ENCODE data around the gene CSMD2.

CSMD2 gene

DNA sequence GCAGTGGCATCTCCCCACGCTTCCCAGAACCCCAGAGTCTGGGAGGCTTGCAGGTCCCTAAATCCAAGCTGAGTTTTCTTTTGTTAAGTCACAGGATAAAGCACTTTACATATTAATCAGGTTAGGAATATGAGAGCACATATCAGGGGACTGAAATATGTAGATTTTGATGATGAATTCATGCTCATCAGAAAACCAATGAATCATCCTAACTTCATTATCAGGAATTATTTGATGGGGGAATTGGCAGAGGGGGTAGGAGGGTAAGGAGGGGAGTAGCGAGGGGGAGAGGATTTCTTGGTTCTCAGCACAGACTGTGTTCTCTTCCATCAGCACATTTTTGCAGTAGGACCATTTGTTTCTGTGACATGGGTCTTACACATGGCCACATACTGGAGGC is 269.1 kb downstream of the CSMD2 start:
- H3K4me3 ChIP-seq (ENCODE audit: control insufficient read depth, low read depth, low read length): no peak overlapping the region
- DNase-seq (ENCODE audit: low read depth): no peak
- TF ChIP-seq, protein P1, sequence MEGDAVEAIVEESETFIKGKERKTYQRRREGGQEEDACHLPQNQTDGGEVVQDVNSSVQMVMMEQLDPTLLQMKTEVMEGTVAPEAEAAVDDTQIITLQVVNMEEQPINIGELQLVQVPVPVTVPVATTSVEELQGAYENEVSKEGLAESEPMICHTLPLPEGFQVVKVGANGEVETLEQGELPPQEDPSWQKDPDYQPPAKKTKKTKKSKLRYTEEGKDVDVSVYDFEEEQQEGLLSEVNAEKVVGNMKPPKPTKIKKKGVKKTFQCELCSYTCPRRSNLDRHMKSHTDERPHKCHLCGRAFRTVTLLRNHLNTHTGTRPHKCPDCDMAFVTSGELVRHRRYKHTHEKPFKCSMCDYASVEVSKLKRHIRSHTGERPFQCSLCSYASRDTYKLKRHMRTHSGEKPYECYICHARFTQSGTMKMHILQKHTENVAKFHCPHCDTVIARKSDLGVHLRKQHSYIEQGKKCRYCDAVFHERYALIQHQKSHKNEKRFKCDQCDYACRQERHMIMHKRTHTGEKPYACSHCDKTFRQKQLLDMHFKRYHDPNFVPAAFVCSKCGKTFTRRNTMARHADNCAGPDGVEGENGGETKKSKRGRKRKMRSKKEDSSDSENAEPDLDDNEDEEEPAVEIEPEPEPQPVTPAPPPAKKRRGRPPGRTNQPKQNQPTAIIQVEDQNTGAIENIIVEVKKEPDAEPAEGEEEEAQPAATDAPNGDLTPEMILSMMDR (IDR thresholded peaks at IDR 0.05; ENCODE audit: control insufficient read depth, insufficient read depth, low read depth, low read length, missing control alignments): no peak

DNA sequence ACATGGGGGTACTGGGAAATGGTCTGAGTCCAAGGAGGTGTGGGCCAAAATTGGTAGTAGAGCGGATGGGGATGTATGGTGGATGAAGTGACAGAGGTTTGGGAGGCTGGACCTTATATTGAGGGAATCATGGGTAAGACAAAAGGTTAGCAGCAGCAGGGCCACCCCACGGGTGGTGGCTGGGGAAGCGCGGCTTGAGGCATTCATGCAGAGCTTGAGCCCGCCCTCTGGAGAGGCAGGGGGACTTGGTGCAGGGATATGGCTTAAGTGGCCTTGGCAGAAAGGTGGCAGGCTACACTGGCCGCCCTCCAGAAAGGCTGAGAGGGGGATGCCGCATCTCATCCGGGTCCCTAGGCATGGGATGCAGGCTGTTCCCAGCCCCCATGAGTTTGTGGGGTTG is 269.6 kb downstream of the CSMD2 start:
- no peak overlapping the region for H3K4me3 ChIP-seq (ENCODE audit: control insufficient read depth, low read depth, low read length)
- no peak for DNase-seq (ENCODE audit: low read depth)
- TF ChIP-seq, protein P1 (IDR thresholded peaks at IDR 0.05; ENCODE audit: control insufficient read depth, insufficient read depth, low read depth, low read length, missing control alignments): no peak

DNA sequence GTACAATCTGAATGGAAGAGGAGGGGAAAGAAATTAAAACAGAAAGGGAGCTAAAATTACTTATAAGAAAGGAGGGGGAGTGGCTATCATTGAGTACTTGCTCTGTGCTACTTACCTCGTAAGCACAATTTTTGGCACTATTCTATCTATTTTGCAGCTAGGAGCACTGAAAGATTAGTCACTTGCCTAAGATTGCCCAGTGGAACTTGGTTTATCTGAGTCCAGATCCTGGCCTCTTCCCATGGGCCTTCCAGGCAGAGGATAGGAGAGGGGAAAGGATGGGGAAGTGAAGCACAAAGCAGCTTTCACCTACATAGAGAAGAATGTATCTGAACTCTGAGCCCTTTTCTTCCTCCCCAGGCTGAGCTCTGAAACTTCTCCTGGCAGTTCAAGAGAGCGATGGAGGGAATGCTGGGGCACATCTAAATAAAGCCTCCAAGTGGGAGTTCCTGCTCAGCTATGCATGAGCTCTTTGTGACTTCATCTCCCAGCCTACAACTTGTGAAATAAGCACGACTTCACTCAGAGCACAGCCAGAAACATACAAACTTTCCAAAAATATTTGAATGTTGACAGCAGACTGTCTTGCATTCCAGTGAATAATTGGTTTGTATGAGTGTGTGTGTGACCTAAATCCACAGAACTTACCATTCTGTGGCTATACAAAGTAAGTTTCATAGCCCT is 271.7 kb downstream of the CSMD2 start:
- DNase-seq (ENCODE audit: low read depth): peak; percentile 94
- TF ChIP-seq, protein P1 (IDR thresholded peaks at IDR 0.05; ENCODE audit: control insufficient read depth, insufficient read depth, low read depth, low read length, missing control alignments): no peak
- no peak overlapping the region for H3K4me3 ChIP-seq (ENCODE audit: control insufficient read depth, low read depth, low read length)

DNA sequence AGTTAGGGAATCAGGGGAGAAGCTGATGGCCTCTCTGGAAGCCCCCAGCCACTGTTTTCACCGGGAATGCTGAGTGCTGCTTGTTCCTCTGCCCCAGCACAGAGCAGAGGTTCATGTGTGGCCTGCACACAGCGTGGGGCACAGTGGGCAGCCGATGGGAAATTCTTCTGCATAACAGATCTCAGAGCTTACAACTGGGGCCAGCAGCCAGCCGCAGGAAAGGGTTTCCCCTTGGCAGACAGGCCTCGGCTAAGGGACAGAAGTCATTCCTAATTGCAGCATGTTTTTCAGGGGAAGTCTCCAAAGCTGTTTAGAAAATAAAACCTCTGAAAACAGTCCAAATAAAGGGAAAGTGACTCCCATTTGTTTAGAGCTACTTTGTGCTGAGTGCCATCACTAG is 278.5 kb downstream of the CSMD2 start:
- H3K4me3 ChIP-seq (ENCODE audit: control insufficient read depth, low read depth, low read length): no peak overlapping the region
- TF ChIP-seq, protein P1 (IDR thresholded peaks at IDR 0.05; ENCODE audit: control insufficient read depth, insufficient read depth, low read depth, low read length, missing control alignments): no peak
- DNase-seq (ENCODE audit: low read depth): no peak

DNA sequence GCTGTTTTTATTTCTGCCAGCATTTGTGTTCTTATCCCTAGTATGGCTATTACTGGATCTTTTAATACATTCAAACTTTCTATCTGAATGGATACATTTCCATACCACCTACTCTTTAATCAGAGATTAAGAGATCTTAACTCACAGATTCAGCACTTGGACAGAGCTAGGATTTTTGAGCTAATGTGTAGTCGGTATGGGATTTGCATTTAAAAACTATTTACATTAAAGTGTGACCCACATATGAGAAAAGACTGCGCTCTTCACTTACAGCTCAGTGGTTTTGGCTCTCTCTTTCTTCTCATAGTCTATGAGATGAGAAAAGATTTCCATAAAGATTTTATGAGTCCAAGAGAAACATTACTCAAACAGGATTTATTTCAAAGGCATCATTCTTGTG is 284.7 kb downstream of the CSMD2 start:
- DNase-seq (ENCODE audit: low read depth): peak; percentile 31
- no peak overlapping the region for H3K4me3 ChIP-seq (ENCODE audit: control insufficient read depth, low read depth, low read length)
- TF ChIP-seq, protein P1 (IDR thresholded peaks at IDR 0.05; ENCODE audit: control insufficient read depth, insufficient read depth, low read depth, low read length, missing control alignments): no peak

DNA sequence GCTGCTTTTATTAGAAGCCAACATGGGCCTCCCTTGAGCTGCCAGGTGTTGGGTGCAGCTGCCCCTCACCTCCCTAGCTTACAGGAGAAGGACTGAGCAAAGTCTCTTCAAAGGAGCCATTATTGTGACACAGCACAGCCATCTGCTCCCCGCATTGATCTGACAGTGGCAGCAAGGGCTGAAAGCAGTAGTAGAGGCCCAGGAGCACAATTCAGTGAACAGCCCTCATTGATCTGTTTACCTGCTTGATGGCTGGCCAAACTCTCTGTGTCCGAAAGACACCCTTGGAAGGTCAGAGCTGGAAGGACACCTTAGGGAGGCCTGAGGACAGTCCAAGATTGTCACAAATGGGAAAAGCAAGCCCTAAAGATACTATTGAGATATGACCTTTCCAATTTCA is 286.6 kb downstream of the CSMD2 start:
- DNase-seq (ENCODE audit: low read depth): no peak
- TF ChIP-seq, protein P1 (IDR thresholded peaks at IDR 0.05; ENCODE audit: control insufficient read depth, insufficient read depth, low read depth, low read length, missing control alignments): no peak
- no peak overlapping the region for H3K4me3 ChIP-seq (ENCODE audit: control insufficient read depth, low read depth, low read length)
